AG09309 (cell line): ENCODE data around the gene GLB1L3.

Experiments
- DNase-seq: peaks from one replicate; pipeline ENCODE4 v3.0.0-alpha.2; 2010; ENCODE audit warnings: low read depth
- H3K4me3 ChIP-seq: 2 replicates; pipeline ENCODE4 v1.5.1; 2011; ENCODE audit warnings: mild to moderate bottlenecking, low read depth, low read length, moderate library complexity; ENCODE audit not compliant: control insufficient read depth
- TF ChIP-seq, protein P1 (sequence below): IDR thresholded peaks from 2 replicates; pipeline ENCODE4 v1.5.1; 2011; ENCODE audit warnings: mild to moderate bottlenecking, low read depth, low read length, inconsistent platforms; ENCODE audit not compliant: insufficient read depth, control insufficient read depth; ENCODE audit errors: missing control alignments

GLB1L3 gene

DNA sequence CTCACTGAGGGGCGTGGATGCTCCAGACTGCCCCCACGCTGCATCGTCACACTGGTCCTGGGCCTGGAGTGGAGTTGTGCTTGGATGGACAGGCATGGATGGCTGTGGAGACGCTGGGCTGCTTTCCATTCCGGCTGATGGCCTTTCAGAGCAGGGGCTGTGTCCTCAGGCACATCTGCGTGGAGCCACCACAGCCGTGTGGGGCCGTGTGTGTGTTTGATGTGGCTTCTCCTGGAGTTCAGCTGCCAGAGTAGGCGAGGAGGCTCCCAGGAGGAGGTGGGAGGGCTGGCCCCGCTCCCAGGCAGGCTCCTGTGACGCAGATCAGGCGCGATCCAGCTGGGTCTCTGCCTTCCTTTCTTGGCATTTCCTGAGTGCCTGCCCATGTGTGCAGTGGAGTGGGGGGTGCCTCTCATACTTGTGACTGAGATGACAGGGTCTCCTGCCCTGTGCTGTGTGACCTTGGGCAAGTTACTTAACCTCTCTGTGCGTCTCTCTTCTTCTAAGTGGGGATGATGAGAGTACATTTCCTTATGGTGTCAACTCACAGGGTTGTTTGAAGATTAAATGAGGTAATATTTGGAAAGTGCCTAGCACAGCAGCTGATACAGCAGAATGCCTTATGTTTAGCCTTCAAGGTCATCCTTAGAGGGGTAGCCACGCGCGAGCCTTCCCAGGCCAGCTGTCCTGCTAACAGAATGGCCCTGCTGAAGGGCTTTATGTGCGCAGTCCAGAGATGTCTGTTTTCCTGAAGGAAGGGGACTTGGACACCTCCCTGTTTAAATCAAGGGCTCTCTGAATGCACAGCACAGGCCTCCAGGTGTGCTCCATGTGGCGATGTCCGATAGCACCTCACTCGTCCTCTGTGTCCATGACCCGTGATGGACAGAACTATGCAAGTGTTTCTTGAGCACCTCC is 89.1 kb downstream of the GLB1L3 start:
- TF ChIP-seq, protein P1, sequence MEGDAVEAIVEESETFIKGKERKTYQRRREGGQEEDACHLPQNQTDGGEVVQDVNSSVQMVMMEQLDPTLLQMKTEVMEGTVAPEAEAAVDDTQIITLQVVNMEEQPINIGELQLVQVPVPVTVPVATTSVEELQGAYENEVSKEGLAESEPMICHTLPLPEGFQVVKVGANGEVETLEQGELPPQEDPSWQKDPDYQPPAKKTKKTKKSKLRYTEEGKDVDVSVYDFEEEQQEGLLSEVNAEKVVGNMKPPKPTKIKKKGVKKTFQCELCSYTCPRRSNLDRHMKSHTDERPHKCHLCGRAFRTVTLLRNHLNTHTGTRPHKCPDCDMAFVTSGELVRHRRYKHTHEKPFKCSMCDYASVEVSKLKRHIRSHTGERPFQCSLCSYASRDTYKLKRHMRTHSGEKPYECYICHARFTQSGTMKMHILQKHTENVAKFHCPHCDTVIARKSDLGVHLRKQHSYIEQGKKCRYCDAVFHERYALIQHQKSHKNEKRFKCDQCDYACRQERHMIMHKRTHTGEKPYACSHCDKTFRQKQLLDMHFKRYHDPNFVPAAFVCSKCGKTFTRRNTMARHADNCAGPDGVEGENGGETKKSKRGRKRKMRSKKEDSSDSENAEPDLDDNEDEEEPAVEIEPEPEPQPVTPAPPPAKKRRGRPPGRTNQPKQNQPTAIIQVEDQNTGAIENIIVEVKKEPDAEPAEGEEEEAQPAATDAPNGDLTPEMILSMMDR, result no peak
- H3K4me3 ChIP-seq, result no peak overlapping the region
- DNase-seq, result no peak

DNA sequence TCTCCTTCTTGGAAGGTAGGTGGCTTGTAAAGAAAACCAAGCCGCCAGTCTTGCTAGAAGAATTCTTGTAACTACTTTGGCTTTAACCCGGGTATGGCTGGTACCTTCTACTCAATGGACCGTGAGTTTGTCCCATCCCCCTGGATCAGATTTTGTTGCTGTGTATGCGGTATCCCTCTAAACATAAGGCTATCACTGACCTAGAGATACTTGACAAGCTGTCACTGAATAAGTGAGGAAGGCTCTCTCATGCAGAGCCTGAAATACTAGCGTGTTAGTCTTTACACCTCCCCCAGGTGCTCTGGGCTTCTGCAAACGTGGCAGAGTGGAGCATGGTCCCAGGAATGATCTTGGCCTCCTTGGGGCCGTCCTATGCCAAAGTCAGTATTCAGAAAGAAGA is 90.1 kb downstream of the GLB1L3 start:
- DNase-seq, result no peak
- TF ChIP-seq, protein P1, result no peak
- H3K4me3 ChIP-seq, result no peak overlapping the region

DNA sequence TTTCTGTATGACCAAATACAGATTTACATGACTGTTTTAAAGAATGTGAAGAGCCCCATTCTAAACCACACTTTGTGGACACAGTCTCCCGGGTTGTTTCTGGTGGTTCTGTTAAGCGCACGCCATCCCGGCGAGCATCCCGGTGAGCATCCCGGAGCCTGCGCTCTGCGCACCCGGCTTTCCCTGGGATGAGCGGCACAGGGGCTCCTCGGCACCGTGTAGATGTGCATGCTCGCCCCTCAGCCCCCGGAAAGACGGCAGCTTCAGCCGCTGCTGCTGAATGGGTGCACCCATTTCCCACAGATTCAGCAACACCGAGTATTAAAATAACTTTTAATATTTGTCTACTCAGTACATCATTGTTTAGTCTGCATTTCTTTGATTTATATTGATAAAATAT is 91.6 kb downstream of the GLB1L3 start:
- TF ChIP-seq, protein P1, result no peak
- DNase-seq, result no peak
- H3K4me3 ChIP-seq, result no peak overlapping the region
